D721Med (cell line): ENCODE measurements around the gene TLE2.
"Not testable (repeated sequence)": the region's sequence is repeated elsewhere in the genome, so short reads cannot be mapped to it uniquely, and the experiment has no call there.

Source experiments
- DNase-seq: peaks from one replicate; pipeline ENCODE4 v3.0.0; 2011; ENCODE audit warnings: low spot score; ENCODE audit not compliant: insufficient read length
- FAIRE-seq: peaks from 2 replicates; lab custom pipeline; 2011; peaks lifted over from hg19 to GRCh38; lab: Jason Lieb, UNC
- CTCF ChIP-seq: IDR thresholded peaks from 2 replicates; pipeline ENCODE4 v1.5.1; 2012; ENCODE audit warnings: mild to moderate bottlenecking, control low read depth; ENCODE audit not compliant: insufficient read depth; ENCODE audit errors: missing control alignments

TLE2 gene

GRCh38 chr19:2998642-2999041 lies 30.4 kb downstream of the TLE2 start:
- no peak for FAIRE-seq

GRCh38 chr19:2997720-2998119 lies 31.4 kb downstream of the TLE2 start:
- FAIRE-seq (no peak), DNase-seq (no peak)
- no peak for TF ChIP-seq CTCF

More at GRCh38 chr19:2998642-2999041, 30.4 kb downstream of the TLE2 start:
- no peak for TF ChIP-seq CTCF
- DNase-seq: no peak

GRCh38 chr19:2994588-2995131 lies 34.4 kb downstream of the TLE2 start:
- FAIRE-seq: no peak

GRCh38 chr19:2993579-2993978 lies 35.5 kb downstream of the TLE2 start:
- DNase-seq (no peak), FAIRE-seq (no peak)
- TF ChIP-seq CTCF: no peak

More at GRCh38 chr19:2994588-2995131, 34.4 kb downstream of the TLE2 start:
- DNase-seq: no peak
- TF ChIP-seq CTCF: no peak

- FAIRE-seq (no peak), DNase-seq (no peak)
- no peak for TF ChIP-seq CTCF
Measured at GRCh38 chr19:2992958-2993357, 36.1 kb downstream of the TLE2 start.

GRCh38 chr19:2992333-2992732 lies 36.7 kb downstream of the TLE2 start:
- FAIRE-seq, DNase-seq: not testable (repeated sequence)

GRCh38 chr19:2989236-2989946 lies 39.7 kb downstream of the TLE2 start:
- no peak for DNase-seq
- TF ChIP-seq CTCF: no peak
- FAIRE-seq: no peak
